GM18907 (cell line): Measurements from ENCODE around the gene ARSK.

ENCODE experiments used
- ATAC-seq: cut with Tn5 transposase; IDR thresholded peaks from one replicate; pipeline ENCODE4 v1.9.1; 2021; ENCODE audit warnings: mild to moderate bottlenecking, moderate library complexity; ENCODE audit not compliant: unreplicated experiment

The ARSK gene

GRCh38 chr5:95554647-95555548, at the start of gene ARSK, which contains the start of gene SKIC3:
Gene ARSK, plus strand, starts transcription at chr5:95555101. Its CDS starts 178 bp downstream, at chr5:95555279.
Gene SKIC3, minus strand, starts transcription at chr5:95554977. Its CDS starts 7,827 bp downstream, at chr5:95547150.
- peak; percentile 94 for ATAC-seq

DNA sequence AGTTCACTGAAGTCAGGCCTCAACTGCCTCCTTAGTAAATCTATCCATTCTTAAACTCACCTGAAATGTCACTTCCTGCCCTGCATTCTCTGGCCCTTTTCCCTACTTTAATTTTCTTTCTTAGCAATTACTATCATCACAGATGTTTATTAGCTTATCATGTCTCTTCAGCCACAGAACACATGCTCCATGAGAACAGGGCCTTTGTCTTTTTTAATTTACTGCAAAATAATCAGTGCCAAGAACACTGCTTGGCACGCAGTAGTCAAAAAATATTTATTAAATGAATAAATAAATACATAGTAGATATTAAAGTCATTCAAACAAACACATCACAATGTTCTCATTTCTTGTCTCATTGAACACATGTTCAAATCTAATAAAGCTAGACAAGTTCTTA, 46.4 kb upstream of the ARSK start:
- no peak for ATAC-seq

- no peak for ATAC-seq
These were observed 43.3 kb upstream of the ARSK start for GRCh38 chr5:95511606-95512005.

DNA sequence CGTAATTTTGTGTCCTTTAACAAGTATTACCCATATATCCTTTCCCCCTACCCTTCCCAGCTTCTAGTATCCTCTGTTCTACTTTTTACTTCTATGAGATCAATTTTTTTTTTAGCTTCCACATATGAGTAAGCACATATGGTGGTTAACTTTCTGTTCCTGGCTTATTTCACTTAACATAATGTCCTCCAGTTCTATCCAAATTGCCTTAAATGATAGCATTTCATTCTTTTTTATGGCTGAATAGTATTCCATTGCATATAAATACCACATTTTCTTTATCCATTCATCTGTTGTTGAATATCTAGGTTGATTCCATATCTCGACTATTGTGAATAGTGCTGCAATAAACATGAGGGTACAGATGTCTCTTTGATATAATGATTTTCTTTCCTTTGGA, 36.5 kb upstream of the ARSK start:
- no peak for ATAC-seq

- ATAC-seq = no peak
These were observed 35.8 kb upstream of the ARSK start for GRCh38 chr5:95519151-95519550.

DNA sequence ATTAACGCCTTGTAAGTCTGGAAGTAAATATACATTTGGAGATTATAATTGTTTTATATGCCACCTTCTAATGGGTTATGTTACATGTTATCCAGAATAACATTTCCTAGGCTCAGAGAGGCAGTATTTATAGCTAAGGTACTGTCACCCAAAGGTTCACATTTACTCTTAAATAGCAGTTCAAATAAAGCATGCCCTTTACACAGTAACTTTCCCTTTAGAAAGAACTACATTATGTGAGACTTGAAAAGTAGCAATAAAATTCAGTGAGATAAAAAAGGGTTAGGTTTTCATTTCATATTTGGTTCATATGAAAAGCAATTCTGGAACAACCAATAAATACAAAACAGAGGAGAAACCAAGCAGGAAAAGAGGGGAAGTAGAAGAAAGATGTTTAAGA, 35.2 kb upstream of the ARSK start:
- ATAC-seq = no peak

GRCh38 chr5:95520206-95520605, 34.7 kb upstream of the ARSK start:
- ATAC-seq = no peak

- ATAC-seq = no peak
These were observed 30.5 kb upstream of the ARSK start for GRCh38 chr5:95524423-95524822.

DNA sequence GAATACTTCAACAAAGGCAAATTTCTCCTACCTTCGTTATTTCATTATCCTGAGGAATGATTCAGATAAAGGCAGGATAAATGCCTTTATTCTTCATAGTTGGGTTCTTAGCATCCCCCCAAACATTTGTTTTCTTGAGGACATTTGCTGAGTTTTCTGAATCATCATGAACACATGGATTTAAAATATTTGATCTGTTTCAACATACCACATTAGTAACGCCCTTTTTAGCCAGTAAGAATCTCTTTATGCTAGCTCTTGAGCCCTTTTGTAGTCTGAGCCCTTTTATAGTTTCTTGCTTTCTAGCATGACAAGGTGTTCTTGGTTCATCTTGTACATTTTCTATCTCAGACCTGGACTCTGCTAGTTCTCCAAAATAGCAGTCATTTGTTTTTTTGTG, 28.0 kb upstream of the ARSK start:
- ATAC-seq = no peak

DNA sequence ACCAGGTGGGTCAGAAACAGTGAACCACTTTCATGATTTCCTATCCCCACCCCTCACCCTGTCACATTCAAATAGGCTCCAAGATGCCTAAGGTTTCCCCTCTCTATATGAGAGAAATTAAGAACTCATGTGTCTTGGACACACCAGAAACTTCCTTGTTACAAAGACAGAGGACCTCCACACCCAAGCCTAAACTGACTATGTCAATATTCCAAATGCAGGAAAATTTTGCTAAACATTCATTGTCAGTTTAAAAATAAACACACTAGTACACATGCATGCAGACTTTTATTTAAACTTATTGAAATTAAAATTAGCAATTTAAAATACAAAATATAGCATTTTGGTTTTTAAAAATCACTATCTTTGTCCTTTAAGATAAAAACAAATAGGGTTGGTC, 26.3 kb upstream of the ARSK start:
- ATAC-seq = no peak

DNA sequence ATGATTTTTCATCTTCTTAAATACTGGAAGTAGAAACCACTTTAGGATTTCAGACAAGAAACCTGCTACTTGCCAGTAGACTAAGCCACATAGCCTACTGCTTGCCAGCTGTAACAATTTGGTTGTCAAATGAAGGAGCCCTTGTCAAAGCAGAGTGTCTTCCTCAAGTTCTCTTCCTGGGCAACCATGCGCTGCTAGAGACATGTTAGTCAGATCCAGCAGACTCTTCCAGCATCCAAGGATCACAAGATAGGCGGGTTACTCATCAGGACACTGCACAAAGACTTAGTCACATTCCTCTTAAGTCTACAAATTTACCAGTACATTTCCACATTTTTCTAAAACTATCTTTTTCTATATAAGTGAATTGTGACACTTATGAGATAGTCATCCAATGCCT, 24.5 kb upstream of the ARSK start:
- no peak for ATAC-seq

DNA sequence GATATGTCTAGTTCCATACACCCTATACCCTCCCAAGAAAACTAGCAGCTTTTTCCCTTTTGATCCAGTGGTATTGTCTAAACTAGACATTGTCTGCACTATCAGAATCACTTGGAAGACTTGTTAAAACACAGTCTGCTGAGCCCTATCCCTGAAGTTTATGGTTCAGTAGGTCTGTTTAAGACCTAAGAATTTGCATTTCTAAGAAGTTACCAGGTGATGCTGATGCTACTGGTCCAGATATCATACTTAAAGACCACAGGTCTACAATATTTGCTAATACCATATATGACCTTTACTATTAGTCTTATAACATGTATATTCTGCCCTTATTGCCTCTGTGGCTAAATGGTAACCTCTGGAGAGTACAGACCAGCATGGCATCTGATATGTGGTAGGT, 23.4 kb upstream of the ARSK start:
- ATAC-seq = no peak

GRCh38 chr5:95532415-95532814, 22.5 kb upstream of the ARSK start:
- ATAC-seq = no peak

DNA sequence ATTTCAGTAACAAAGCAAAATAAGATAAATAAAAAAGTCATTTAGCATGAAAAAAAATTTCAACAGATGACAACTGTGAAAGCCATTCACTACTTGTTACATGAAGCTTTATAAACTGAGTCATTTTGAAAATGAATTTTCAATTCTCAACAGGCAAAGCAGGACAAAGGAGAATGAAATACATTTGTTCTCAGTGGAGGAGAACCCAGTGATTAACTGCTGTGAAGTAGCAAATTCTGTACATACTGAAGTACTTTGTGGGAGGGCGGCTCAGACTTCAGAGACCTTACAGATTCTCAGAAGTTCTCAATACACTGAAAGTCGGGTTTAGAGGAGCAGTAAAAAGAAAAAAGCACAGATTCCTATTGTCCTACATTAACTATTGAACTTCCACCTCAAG, 21.8 kb upstream of the ARSK start:
- ATAC-seq = no peak

DNA sequence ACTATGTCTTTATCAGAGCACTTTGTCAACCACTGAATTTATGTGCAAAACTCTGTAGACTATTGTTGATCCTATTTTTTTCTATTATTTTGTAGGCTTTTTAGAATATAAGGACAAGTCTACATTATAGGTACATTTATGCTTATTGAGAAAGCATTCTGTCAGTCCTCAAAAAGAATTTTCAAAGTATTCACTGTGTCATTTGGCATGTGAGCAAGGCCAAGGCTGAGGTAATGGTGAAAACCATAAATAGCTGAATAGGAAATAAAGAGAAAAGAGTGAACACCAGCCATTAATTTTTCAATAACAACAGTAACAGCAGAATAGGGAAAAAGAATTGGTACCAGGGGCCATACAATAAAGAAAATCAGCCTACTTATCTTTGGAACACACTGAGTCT, 21.1 kb upstream of the ARSK start:
- ATAC-seq = no peak

DNA sequence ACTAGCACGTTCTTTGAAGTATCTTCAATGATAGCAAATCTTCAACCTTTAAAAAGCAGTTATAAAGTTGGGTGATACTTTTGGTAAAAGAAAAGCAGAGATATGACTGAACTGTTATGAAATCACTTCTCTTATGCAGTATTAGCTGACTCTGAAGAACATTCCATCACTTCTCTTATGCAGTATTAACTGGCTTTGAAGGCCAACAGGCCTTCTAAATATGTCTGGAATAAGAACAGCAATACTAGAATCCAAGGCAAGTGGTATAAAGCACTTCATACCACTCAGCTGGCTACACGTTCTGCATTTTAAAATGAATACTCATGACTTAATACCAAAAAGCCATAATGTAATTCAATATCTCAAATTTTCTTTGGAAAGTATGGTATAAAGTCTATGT, 17.4 kb upstream of the ARSK start:
- no peak for ATAC-seq

- no peak for ATAC-seq
These were observed 11.7 kb upstream of the ARSK start for GRCh38 chr5:95543017-95543705.

- no peak for ATAC-seq
These were observed 5.9 kb upstream of the ARSK start for GRCh38 chr5:95549030-95549429.

- peak; percentile 28 for ATAC-seq
These were observed 612 bp upstream of the ARSK start for GRCh38 chr5:95554331-95554646.

GRCh38 chr5:95555553-95555952, 652 bp downstream of the ARSK start:
- no peak for ATAC-seq

DNA sequence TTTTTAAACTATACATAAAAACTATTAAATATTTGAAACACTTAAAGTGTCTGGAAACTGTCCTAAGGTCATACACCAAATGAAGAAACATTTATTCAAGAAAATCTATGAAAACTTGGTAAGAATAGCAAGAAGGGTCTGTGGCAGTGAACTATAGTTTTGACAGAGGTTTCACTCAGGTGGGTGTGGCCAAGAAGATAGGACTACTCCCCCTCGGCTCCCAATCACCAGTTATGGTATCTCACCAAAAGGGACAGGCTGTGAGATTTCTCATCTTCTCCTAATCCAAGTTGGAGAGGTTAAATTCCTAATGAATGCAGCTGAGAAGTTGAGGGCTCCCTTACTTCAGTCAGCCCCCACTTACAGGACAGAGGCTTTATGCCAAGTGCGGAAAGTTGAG, 2.9 kb downstream of the ARSK start:
- no peak for ATAC-seq

DNA sequence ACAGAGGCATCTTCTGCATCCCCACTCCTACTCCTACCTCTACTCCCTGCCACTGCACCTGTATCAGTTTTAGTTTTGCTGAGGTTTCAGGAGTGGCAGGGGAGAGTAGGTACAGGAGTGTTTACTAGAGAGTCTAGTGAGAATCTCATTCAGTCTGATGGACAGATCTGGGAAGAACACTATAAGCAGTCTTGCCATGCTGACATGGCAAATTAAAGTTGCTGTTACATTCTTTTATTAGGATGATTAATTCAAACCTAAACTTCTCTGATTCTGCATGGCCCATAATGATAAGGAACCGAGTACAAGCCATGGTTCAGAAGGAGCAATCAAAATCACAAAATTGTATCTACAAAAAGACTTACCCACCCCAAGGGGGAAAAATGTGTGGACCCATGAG, 7.4 kb downstream of the ARSK start:
- ATAC-seq = no peak
